GM19463 (cell line): ENCODE data around the gene ARHGAP23.
"Not testable (repeated sequence)": the region's sequence is repeated elsewhere in the genome, so short reads cannot be mapped to it uniquely, and the experiment has no call there.

Source experiments
- ATAC-seq: cut with Tn5 transposase; IDR thresholded peaks from one replicate; pipeline ENCODE4 v1.9.1; 2021; ENCODE audit warnings: mild to moderate bottlenecking, moderate library complexity; ENCODE audit not compliant: unreplicated experiment

ARHGAP23 gene

GRCh38 chr17:38508954-38509771, 80.9 kb downstream of the ARHGAP23 start:
- no peak for ATAC-seq

DNA sequence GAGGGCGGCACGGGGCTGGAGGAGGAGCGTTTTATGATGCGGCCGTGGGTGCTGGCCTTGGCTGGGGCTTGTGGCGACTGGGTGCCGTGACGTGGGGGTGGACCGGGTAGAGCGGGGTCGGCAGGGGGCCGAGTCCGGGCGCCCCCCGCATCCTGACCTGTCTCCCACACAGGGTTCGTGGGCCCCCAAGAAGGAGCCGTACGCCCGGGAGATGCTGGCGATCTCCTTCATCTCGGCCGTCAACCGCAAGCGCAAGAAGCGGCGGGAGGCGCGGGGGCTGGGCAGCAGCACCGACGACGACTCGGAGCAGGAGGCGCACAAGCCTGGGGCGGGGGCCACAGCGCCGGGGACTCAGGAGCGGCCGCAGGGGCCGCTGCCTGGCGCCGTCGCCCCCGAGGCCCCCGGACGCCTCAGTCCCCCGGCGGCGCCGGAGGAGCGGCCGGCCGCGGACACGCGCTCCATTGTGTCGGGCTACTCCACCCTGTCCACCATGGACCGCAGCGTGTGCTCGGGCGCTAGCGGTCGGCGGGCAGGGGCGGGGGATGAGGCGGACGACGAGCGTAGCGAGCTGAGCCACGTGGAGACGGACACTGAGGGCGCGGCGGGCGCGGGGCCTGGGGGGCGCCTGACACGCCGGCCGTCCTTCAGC, 81.6 kb downstream of the ARHGAP23 start:
- ATAC-seq, result no peak

- ATAC-seq, result no peak
These were observed 82.3 kb downstream of the ARHGAP23 start for GRCh38 chr17:38510421-38511149.

- ATAC-seq, result no peak
These were observed 83.2 kb downstream of the ARHGAP23 start for GRCh38 chr17:38511150-38512108.

DNA sequence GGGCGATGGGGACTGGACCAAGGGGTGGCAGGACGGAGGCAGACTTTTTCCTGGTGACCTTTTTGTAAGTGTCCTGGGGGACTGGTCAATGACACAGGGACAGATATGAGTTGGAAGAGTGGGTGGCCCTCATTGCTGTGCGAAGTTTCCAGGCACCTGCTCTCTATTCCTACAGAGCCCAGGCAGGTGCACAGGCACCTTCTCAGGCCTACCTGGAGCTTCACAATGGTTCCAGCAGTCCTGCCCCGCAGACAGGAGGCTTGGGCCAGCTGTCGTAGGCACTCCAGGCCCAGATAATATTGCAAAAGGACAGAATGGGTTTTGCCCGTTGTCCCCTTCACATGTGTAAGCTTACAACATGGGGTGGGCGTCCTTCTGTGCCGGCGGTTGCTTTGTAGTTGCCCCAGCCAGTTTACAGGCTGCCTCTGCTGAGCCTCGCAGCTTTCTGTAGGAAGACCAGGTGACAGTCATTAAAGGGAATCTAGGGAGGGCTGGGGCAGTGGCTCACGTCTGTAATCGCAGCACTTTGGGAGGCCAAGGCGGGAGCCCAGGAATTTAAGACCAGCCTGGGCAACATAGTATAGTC, 84.3 kb downstream of the ARHGAP23 start:
- ATAC-seq, result no peak

GRCh38 chr17:38526526-38526925, 98.3 kb downstream of the ARHGAP23 start:
- ATAC-seq, result not testable (repeated sequence)

GRCh38 chr17:38528141-38528540, 99.9 kb downstream of the ARHGAP23 start:
- not testable (repeated sequence) for ATAC-seq

GRCh38 chr17:38530856-38531255, 102.6 kb downstream of the ARHGAP23 start:
- ATAC-seq, result not testable (repeated sequence)

DNA sequence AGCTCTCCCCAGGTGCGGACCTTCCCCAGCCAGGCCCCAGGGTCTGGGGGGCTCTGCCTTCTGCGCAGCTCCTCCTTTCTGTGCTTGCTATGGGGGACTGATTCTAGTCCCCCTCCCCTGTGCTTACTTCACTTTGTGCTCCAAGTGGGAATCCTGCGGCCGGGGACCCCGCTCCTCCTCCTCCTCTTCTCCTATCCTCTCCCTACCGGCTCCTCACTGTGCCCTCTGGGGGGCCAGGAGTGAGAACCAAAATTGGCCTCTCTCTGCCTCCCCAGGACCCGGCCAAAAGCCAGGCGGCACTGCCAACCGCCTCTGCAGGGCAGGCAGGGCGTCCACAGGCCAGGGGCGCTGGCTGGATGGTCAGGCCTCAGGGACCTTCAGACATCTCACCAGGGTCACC, 103.5 kb downstream of the ARHGAP23 start:
- not testable (repeated sequence) for ATAC-seq

- no peak for ATAC-seq
These were observed 104.2 kb downstream of the ARHGAP23 start for GRCh38 chr17:38532451-38532850.

GRCh38 chr17:38533241-38533640, 105.0 kb downstream of the ARHGAP23 start:
- no peak for ATAC-seq

DNA sequence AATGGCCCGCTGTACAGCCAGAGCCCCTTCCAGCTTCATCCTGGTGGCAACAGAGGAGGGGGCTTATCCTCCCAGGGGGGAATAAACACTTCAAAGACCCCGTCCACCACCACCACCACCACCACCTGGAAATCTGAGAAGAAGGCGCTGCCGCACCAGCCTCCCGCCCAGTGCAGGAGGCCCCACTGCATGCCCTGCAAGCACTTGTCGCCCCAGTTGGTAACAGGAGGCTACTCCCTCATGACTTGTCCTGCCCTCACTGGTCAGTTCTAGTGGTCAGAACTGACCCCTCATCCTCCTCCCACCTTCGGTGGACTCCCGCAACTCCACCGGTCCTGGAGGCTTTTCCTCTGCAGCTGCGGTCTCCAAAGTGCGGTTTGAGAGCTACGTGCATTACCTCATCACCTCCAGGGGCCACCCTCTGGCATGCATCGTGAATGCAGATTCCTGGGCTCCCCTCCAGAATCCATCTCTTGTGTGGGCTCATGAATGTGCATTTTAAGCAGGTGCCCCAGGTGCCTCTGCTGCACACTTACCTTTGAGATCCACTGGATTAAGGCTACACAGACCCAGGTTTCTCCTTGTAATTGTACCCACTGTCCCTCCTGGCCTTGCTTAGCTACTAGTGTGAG, 105.7 kb downstream of the ARHGAP23 start:
- ATAC-seq, result no peak

DNA sequence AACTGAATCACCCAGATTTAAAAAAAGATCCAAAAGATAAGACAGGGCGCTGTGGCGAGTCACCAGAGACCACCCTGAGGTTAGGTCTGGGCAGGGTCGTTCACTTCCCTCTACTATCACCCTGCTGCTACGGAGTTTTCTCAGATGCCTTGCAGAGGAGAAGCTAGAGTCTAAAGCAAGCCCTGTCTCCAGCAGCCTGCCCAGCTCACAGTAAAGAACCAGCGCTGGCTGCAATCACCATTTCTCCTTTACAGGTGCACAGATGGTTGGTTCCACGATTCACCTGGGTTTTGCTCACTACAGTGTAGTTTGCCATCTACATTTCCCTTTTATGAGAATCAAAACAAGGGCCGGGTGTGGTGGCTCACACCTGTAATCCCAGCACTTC, 106.2 kb downstream of the ARHGAP23 start:
- ATAC-seq, result no peak

DNA sequence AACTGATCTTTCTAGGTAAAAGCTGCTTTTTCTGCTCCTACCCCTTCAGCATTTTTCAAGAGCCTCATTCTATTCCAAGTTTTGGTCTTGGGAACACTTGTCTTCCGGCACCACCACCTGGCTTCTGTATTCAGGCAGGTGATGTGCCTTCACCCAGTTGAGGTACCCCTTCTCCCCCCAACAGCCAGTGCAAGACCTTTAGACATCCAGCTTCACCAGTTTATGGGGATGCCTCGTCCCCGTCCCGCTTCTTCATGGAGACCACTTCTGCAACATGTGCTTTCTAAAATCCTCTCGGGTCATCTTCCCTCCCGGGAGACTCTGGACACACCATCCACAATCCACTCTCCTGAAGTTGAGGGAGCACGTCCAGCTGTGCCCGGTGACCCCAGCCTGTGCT, 107.6 kb downstream of the ARHGAP23 start:
- ATAC-seq, result no peak

GRCh38 chr17:38536661-38537060, 108.4 kb downstream of the ARHGAP23 start:
- no peak for ATAC-seq

DNA sequence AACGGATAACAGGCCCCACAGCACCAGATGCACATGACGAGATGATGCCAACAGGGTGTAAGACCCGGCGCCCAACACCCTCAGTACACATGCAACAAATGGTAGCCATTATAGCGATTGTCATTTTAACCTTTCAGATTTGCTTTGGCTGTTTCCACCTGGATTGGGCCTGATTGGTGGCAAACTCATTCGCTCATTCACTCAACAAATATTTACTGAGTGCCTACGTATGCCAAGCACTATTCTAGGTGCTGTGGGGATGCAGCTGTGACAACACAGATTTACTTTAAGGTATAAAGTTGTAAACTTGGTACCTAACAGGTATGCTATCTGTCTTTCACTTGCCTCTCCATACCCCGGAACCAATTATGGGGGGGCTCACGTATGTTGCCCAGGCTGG, 110.6 kb downstream of the ARHGAP23 start:
- no peak for ATAC-seq

GRCh38 chr17:38539386-38539785, 111.1 kb downstream of the ARHGAP23 start:
- ATAC-seq, result no peak

- no peak for ATAC-seq
These were observed 112.3 kb downstream of the ARHGAP23 start for GRCh38 chr17:38540514-38541045.

GRCh38 chr17:38541281-38541680, 113.0 kb downstream of the ARHGAP23 start:
- ATAC-seq, result no peak
